Right lobe of liver (tissue), 4 donors: ENCODE measurements around the gene ZNF282.

ENCODE experiments used
- CTCF ChIP-seq, 4 donors: fragments of 200-600 bp in 3 of 4; fragments of 450-650 bp in 1 of 4; IDR thresholded peaks; one replicate each; pipeline versions ENCODE4 v1.5.1 to v1.8.0; 2016 to 2022; ENCODE audit warnings: antibody characterized with exemption in 4 of 4, mild to moderate bottlenecking in 2 of 4
- POLR2A ChIP-seq: fragments of 450-650 bp; IDR thresholded peaks from one replicate; pipeline ENCODE4 v1.6.1; 2017; ENCODE audit warnings: antibody characterized with exemption, mild to moderate bottlenecking
- donor health status: DM: no; HTN: no; CAD: no.
- donor health status: DM: no; HTN: no; CAD: no.
- donor health status: DM: no; HTN: yes; CAD: no.

GRCh38 chr7:149261829-149262617 lies 66.7 kb downstream of the ZNF282 start, which contains the start of gene ZNF783:
- TF ChIP-seq POLR2A = peak; percentile 37
- peak; percentile 88 to 99 (median 92) for TF ChIP-seq CTCF (IDR thresholded peaks at IDR 0.05)
